Parathyroid adenoma (tissue), 2 donors: ENCODE data around the gene CAMK2G.

Source experiments
- H2AFZ ChIP-seq: fragments of 300-600 bp; sonication (generic); one replicate; pipeline ENCODE4 v1.7.0; 2017; ENCODE audit warnings: antibody characterized with exemption, mild to moderate bottlenecking
- H3K27ac ChIP-seq: fragments of 300-600 bp; sonication (generic); one replicate; pipeline ENCODE4 v1.7.0; 2017
- H3K27me3 ChIP-seq: fragments of 300-600 bp; sonication (generic); one replicate; pipeline ENCODE4 v1.7.0; 2017; ENCODE audit warnings: low read length; ENCODE audit not compliant: control insufficient read depth, insufficient read depth
- H3K36me3 ChIP-seq: fragments of 300-600 bp; sonication (generic); one replicate; pipeline ENCODE4 v1.7.0; 2017; ENCODE audit warnings: low read length; ENCODE audit not compliant: control insufficient read depth, insufficient read depth
- H3K4me1 ChIP-seq: fragments of 300-600 bp; sonication (generic); one replicate; pipeline ENCODE4 v1.7.0; 2017; ENCODE audit warnings: control low read depth
- H3K4me2 ChIP-seq: fragments of 300-600 bp; sonication (generic); one replicate; pipeline ENCODE4 v1.7.0; 2017; ENCODE audit warnings: low read length
- H3K4me3 ChIP-seq: fragments of 300-600 bp; sonication (generic); one replicate; pipeline ENCODE4 v1.7.0; 2017; ENCODE audit warnings: low read depth, low read length
- H3K79me2 ChIP-seq: fragments of 300-600 bp; sonication (generic); one replicate; pipeline ENCODE4 v1.7.0; 2017; ENCODE audit warnings: control low read depth
- H3K9ac ChIP-seq: fragments of 300-600 bp; sonication (generic); one replicate; pipeline ENCODE4 v1.7.0; 2017; ENCODE audit warnings: mild to moderate bottlenecking
- H3K9me3 ChIP-seq: fragments of 300-600 bp; sonication (generic); one replicate; pipeline ENCODE4 v1.7.0; 2017; ENCODE audit warnings: low read length; ENCODE audit not compliant: control insufficient read depth
- CTCF ChIP-seq: fragments of 300-600 bp; sonication (generic); IDR thresholded peaks from one replicate; pipeline ENCODE4 v1.7.0; 2017; ENCODE audit warnings: antibody characterized with exemption, mild to moderate bottlenecking
- donor health status: primary hyperparathyroidism.

The CAMK2G gene

DNA sequence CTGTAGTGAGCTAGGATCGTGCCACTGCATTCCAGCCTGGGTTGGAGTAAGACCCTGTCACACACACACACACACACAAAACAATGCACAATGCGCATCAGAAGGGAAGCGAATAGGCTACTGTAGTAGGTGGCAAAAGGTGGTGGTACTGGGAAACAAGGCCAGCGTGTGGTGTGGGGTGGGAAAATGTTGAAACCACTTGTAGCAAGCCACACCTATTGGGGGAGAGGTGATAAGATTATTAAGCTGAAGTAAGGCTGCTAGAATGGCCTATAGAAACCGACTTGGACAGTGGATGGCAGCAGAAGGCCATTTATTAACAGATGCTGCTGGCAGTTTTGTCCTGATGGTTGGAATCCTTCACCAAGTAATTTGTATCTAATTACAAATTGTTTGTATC lies 99.7 kb downstream of the CAMK2G start:
- Histone ChIP-seq H3K4me2 (no peak overlapping the region), H2AFZ (no peak overlapping the region), H3K9ac (no peak overlapping the region), H3K4me3 (no peak overlapping the region), H3K36me3 (no peaks in the 10 kb centered on the region), H3K4me1 (peaks cover 3% of the 10 kb centered on the region), H3K79me2 (peaks cover 13% of the 10 kb centered on the region), H3K9me3 (no peaks in the 10 kb centered on the region), H3K27me3 (no peaks in the 10 kb centered on the region), H3K27ac (no peak overlapping the region)
- no peak for TF ChIP-seq CTCF

DNA sequence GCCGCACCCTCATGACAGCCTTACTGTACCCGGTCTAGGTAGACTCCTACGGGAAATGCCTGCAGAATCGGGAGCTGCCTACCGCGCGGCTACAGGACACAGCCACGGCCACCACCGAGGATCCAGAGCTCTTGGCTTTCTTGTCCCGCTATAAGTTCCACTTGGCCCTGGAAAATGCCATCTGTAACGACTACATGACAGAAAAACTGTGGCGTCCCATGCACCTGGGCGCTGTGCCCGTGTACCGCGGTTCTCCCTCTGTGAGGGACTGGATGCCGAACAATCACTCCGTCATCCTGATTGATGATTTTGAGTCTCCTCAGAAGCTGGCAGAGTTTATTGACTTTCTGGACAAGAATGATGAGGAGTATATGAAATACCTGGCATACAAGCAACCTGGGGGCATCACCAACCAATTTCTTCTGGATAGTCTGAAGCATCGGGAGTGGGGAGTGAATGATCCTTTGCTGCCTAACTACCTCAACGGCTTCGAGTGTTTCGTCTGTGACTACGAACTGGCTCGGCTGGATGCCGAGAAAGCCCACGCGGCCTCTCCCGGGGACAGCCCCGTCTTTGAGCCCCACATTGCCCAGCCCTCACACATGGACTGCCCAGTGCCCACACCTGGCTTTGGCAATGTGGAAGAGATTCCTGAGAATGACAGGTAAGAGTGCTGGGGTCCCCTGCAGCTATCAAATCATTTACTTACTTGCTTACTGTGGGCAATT lies 101.0 kb downstream of the CAMK2G start:
- H3K4me2 ChIP-seq = peak overlapping the region; percentile 87
- H3K79me2 ChIP-seq = peaks cover 10% of the 10 kb centered on the region
- peaks cover 3% of the 10 kb centered on the region for H3K4me1 ChIP-seq
- H3K36me3 ChIP-seq = no peaks in the 10 kb centered on the region
- peak overlapping the region; percentile 93 for H2AFZ ChIP-seq
- peak overlapping the region; percentile 69 for H3K4me3 ChIP-seq
- no peaks in the 10 kb centered on the region for H3K9me3 ChIP-seq
- no peaks in the 10 kb centered on the region for H3K27me3 ChIP-seq
- peak overlapping the region; percentile 91 for H3K27ac ChIP-seq
- no peak overlapping the region for H3K9ac ChIP-seq
- no peak for TF ChIP-seq CTCF

GRCh38 chr10:73772281-73773151 lies 101.8 kb downstream of the CAMK2G start:
- Histone ChIP-seq H2AFZ (peak overlapping the region; percentile 93), H3K9ac (peak overlapping the region; percentile 20), H3K4me3 (peak overlapping the region; percentile 69), H3K4me1 (peaks cover 3% of the 10 kb centered on the region), H3K27ac (peak overlapping the region; percentile 91), H3K4me2 (peak overlapping the region; percentile 87), H3K9me3 (no peaks in the 10 kb centered on the region), H3K27me3 (no peaks in the 10 kb centered on the region), H3K79me2 (peaks cover 7% of the 10 kb centered on the region), H3K36me3 (no peaks in the 10 kb centered on the region)
- TF ChIP-seq CTCF = peak; percentile 22

DNA sequence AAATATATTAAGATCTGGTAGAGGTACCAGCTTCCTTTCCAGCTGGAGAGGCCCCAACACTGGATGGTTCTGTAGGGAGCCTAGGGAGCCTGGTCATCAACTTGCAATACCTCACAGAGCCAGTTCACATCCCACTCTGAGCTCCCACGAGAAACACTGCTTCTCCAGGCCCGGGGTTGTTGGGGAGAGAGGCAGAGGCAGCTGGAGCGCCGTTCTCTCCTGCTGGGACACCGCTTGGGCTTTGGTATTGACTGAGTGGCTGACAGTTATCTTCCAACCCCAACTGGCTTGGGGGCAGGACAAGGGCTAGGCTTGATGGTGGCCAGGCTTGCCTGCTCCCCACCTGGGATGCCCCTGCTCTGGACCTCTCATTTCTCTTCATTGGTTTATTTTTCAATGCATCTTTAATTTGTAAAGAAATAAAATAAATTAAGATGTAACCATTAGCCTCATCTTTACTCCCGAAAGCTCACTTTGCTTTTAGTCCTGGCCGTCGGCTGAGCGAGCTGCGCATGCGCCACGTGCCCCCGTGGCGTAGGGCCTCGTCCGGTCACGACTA lies 102.6 kb downstream of the CAMK2G start:
- Histone ChIP-seq H3K79me2 (peaks cover 7% of the 10 kb centered on the region), H3K27ac (peak overlapping the region; percentile 91), H3K4me1 (peaks cover 3% of the 10 kb centered on the region), H2AFZ (peak overlapping the region; percentile 93), H3K9ac (peak overlapping the region; percentile 20), H3K36me3 (no peaks in the 10 kb centered on the region), H3K9me3 (no peaks in the 10 kb centered on the region), H3K27me3 (no peaks in the 10 kb centered on the region), H3K4me3 (peak overlapping the region; percentile 69), H3K4me2 (peak overlapping the region; percentile 87)
- TF ChIP-seq CTCF = no peak
